A673 (cell line): ENCODE measurements around the gene SGPP1.

Experiments
- EZH2 ChIP-seq: fragments of 200-600 bp; sonication (generic); IDR thresholded peaks from 2 replicates; pipeline ENCODE4 v1.6.1; 2017; ENCODE audit warnings: borderline replicate concordance, low read depth, mild to moderate bottlenecking, mixed read lengths, antibody characterized with exemption, low read length; ENCODE audit not compliant: poor library complexity, severe bottlenecking
- TF ChIP-seq, protein P1 (sequence below): fragments of 300-800, 200-600 bp; sonication (generic); conservative IDR thresholded peaks from 2 replicates; pipeline ENCODE4 v1.5.1; 2017; ENCODE audit warnings: low read depth, mild to moderate bottlenecking, antibody characterized with exemption, low read length, moderate library complexity, mixed read lengths

DNA sequence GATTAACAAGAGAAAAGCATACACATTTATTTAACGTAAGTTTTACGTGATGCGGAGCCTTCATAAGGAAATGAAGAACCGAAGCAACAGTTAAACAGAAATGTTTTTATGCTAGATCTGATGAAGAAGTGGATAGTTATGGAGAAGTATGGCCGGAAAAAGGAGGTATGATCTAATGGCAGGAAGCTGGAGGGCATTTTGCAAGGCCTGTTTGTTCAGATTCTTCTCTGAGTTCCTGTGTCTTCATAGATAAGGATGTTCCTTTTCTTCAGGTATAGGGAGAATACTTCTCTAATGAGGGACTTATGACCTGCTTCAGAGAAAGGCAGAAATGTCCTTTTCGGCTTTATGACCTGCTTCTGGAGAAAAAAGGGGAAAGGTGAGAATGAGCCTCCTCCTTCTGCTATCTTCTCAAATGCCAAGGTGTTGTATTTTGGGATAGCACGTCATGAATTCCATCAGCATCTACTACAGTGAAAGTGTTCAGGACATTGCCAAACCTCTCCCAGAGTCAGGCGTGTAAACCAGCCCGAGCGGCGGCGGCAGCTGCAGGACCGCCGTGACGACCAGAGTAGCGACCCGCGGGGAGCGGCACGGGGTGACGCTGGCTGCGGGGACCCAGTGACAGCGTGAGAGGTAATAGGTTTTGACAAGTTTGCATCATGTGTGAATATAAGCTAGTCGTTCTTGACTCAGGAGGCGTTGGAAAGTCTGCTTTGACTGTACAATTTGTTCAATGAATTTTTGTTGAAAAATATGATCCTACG is 33.7 kb upstream of the SGPP1 start:
- TF ChIP-seq, protein P1, sequence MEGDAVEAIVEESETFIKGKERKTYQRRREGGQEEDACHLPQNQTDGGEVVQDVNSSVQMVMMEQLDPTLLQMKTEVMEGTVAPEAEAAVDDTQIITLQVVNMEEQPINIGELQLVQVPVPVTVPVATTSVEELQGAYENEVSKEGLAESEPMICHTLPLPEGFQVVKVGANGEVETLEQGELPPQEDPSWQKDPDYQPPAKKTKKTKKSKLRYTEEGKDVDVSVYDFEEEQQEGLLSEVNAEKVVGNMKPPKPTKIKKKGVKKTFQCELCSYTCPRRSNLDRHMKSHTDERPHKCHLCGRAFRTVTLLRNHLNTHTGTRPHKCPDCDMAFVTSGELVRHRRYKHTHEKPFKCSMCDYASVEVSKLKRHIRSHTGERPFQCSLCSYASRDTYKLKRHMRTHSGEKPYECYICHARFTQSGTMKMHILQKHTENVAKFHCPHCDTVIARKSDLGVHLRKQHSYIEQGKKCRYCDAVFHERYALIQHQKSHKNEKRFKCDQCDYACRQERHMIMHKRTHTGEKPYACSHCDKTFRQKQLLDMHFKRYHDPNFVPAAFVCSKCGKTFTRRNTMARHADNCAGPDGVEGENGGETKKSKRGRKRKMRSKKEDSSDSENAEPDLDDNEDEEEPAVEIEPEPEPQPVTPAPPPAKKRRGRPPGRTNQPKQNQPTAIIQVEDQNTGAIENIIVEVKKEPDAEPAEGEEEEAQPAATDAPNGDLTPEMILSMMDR: no peak
- TF ChIP-seq EZH2: no peak
